H1 (cell line): ENCODE data around the gene NAE1. TPM values are rescaled to one million over a fixed set of nuclear protein-coding genes. Genes with fewer than 3 reads are reported as not detected.

ENCODE experiments used
- CTCF ChIA-PET: fragments of 300-600 bp; sonication (Branson Sonifier 250); formaldehyde crosslinking; loops from one replicate; lab custom pipeline; 2021; ENCODE audit not compliant: partially characterized antibody; lab: Charles Lee
- POLR2A ChIA-PET: fragments of 300-600 bp; sonication (Branson Sonifier 250); formaldehyde crosslinking; loops from one replicate; lab custom pipeline; 2021; ENCODE audit warnings: inconsistent platforms; ENCODE audit not compliant: partially characterized antibody; lab: Charles Lee
- DNase-seq, 2 experiments: peaks; one replicate each; pipeline versions ENCODE4 v3.0.0 to v3.0.0-alpha.2; 2010 to 2022; ENCODE audit warnings: low spot score in 2 of 2, low read depth in 1 of 2, mixed read lengths in 1 of 2
- FAIRE-seq: peaks from 2 replicates; lab custom pipeline; 2011; peaks lifted over from hg19 to GRCh38; lab: Jason Lieb, UNC
- H2AFZ ChIP-seq: 2 replicates; pipeline ENCODE4 v1.8.1; 2012; ENCODE audit warnings: low read length, inconsistent platforms
- H2AK5ac ChIP-seq: 2 replicates; pipeline ENCODE4 v1.6.1; 2013; ENCODE audit warnings: low read depth, low read length
- H2BK120ac ChIP-seq: replicated peaks from 2 replicates; pipeline ENCODE3; 2013; ENCODE audit warnings: low read depth, low read length, inconsistent platforms
- H2BK12ac ChIP-seq: 2 replicates; pipeline ENCODE4 v1.6.1; 2013; ENCODE audit warnings: low read depth, low read length
- H2BK15ac ChIP-seq: 2 replicates; pipeline ENCODE4 v1.6.1; 2013; ENCODE audit warnings: low read length
- H2BK20ac ChIP-seq: 2 replicates; pipeline ENCODE4 v1.6.1; 2013; ENCODE audit warnings: low read length
- H2BK5ac ChIP-seq: 2 replicates; pipeline ENCODE4 v1.6.1; 2013; ENCODE audit warnings: low read depth, low read length
- H3K14ac ChIP-seq: 2 replicates; pipeline ENCODE4 v1.6.1; 2013; ENCODE audit warnings: inconsistent platforms; ENCODE audit not compliant: insufficient read length
- H3K18ac ChIP-seq: 2 replicates; pipeline ENCODE4 v1.6.1; 2013; ENCODE audit warnings: low read length; ENCODE audit errors: extremely low read depth
- H3K23ac ChIP-seq: 2 replicates; pipeline ENCODE4 v1.6.1; 2013; ENCODE audit warnings: inconsistent platforms; ENCODE audit not compliant: insufficient read length
- H3K23me2 ChIP-seq: 2 replicates; pipeline ENCODE4 v1.6.1; 2013; ENCODE audit warnings: low read depth, low read length
- H3K27ac ChIP-seq: 2 replicates; pipeline ENCODE4 v1.6.1; 2011; ENCODE audit warnings: low read depth, low read length, inconsistent platforms
- H3K27me3 ChIP-seq, 4 experiments: replicated peaks in 1 of 4; 1 replicate in 1 of 4; 2 replicates in 3 of 4; pipeline versions ENCODE4 v1.6.1 to v1.8.1; 2011 to 2013; ENCODE audit warnings: low read length in 3 of 4, mild to moderate bottlenecking in 3 of 4, inconsistent platforms in 2 of 4, mixed read lengths in 2 of 4, moderate library complexity in 1 of 4; ENCODE audit not compliant: control insufficient read depth in 3 of 4, insufficient read depth in 3 of 4; ENCODE audit errors: extremely low read depth in 1 of 4
- H3K36me3 ChIP-seq, 4 experiments: 2 replicates each; pipeline versions ENCODE4 v1.6.1 to v1.8.1; 2011 to 2013; ENCODE audit warnings: mild to moderate bottlenecking in 4 of 4, low read length in 3 of 4, moderate library complexity in 2 of 4, control low read depth in 1 of 4, inconsistent platforms in 1 of 4; ENCODE audit not compliant: insufficient read depth in 4 of 4, control insufficient read depth in 2 of 4
- H3K4ac ChIP-seq: replicated peaks from 2 replicates; pipeline ENCODE3; 2013; ENCODE audit warnings: low read length, low read depth, mixed read lengths, inconsistent platforms; ENCODE audit not compliant: insufficient read length
- H3K4me1 ChIP-seq, 4 experiments: replicated peaks in 1 of 4; 1 replicate in 1 of 4; 2 replicates in 3 of 4; pipeline versions ENCODE4 v1.6.1 to v1.8.1; 2011 to 2013; ENCODE audit warnings: low read length in 3 of 4, inconsistent platforms in 2 of 4, mixed read lengths in 1 of 4; ENCODE audit not compliant: insufficient read depth in 4 of 4, control insufficient read depth in 3 of 4
- H3K4me2 ChIP-seq, 2 experiments: 2 replicates each; pipeline versions ENCODE4 v1.6.1 to v1.8.1; 2011 to 2013; ENCODE audit warnings: low read depth in 2 of 2, low read length in 2 of 2, control low read depth in 1 of 2, inconsistent platforms in 1 of 2, mild to moderate bottlenecking in 1 of 2; ENCODE audit not compliant: insufficient read depth in 1 of 2
- H3K4me3 ChIP-seq, 4 experiments: fragments of 200-600, 300-600 bp in 1 of 4; sonication (generic), shearing (Covaris generic), sonication (Bioruptor Twin) in 1 of 4; 2 replicates each; pipeline versions ENCODE4 v1.5.1 to v1.8.1; 2011 to 2016; ENCODE audit warnings: low read length in 4 of 4, low read depth in 3 of 4, control low read depth in 2 of 4, inconsistent platforms in 2 of 4, mild to moderate bottlenecking in 2 of 4, mixed read lengths in 1 of 4, moderate library complexity in 1 of 4; ENCODE audit not compliant: insufficient read depth in 2 of 4; ENCODE audit errors: extremely low read depth in 1 of 4
- H3K56ac ChIP-seq: replicated peaks from 2 replicates; pipeline ENCODE3; 2013; ENCODE audit warnings: low read depth, mild to moderate bottlenecking, mixed read lengths, low read length, inconsistent platforms; ENCODE audit not compliant: insufficient read length
- H3K79me1 ChIP-seq: 2 replicates; pipeline ENCODE4 v1.6.1; 2013; ENCODE audit warnings: low read depth, low read length, control low read depth
- H3K79me2 ChIP-seq, 2 experiments: 2 replicates each; pipeline versions ENCODE4 v1.6.1 to v1.8.1; 2012 to 2013; ENCODE audit warnings: low read length in 2 of 2, mild to moderate bottlenecking in 2 of 2, inconsistent platforms in 1 of 2; ENCODE audit not compliant: insufficient read depth in 2 of 2, control insufficient read depth in 1 of 2
- H3K9ac ChIP-seq, 4 experiments: replicated peaks in 1 of 4; 1 replicate in 1 of 4; 2 replicates in 3 of 4; pipeline versions ENCODE4 v1.6.1 to v1.8.1; 2011 to 2013; ENCODE audit warnings: low read depth in 3 of 4, low read length in 3 of 4, control low read depth in 2 of 4, mild to moderate bottlenecking in 2 of 4, moderate library complexity in 2 of 4, inconsistent platforms in 1 of 4; ENCODE audit errors: extremely low read depth in 1 of 4
- H3K9me3 ChIP-seq, 2 experiments: 2 replicates each; pipeline versions ENCODE4 v1.6.1 to v1.8.1; 2012 to 2013; ENCODE audit warnings: mild to moderate bottlenecking in 2 of 2, moderate library complexity in 2 of 2, control low read depth in 1 of 2, inconsistent platforms in 1 of 2, low read depth in 1 of 2, low read length in 1 of 2, mixed read lengths in 1 of 2; ENCODE audit not compliant: insufficient read depth in 2 of 2
- H4K20me1 ChIP-seq, 2 experiments: replicated peaks in 1 of 2; 2 replicates each; pipeline versions ENCODE3 to v1.8.1; 2011 to 2013; ENCODE audit warnings: inconsistent platforms in 2 of 2, low read length in 2 of 2, mild to moderate bottlenecking in 1 of 2; ENCODE audit not compliant: insufficient read depth in 2 of 2, control insufficient read depth in 1 of 2
- H4K5ac ChIP-seq: 2 replicates; pipeline ENCODE4 v1.6.1; 2013; ENCODE audit warnings: low read length, low read depth, mixed read lengths, inconsistent platforms; ENCODE audit not compliant: insufficient read length
- H4K8ac ChIP-seq: 2 replicates; pipeline ENCODE4 v1.8.0; 2013; ENCODE audit warnings: mild to moderate bottlenecking, moderate library complexity, low read length, inconsistent platforms; ENCODE audit not compliant: insufficient read depth; ENCODE audit errors: extremely low read depth
- H4K91ac ChIP-seq: replicated peaks from 2 replicates; pipeline ENCODE3; 2013; ENCODE audit warnings: low read length, mixed read lengths, inconsistent platforms; ENCODE audit not compliant: insufficient read length
- BRCA1 ChIP-seq: IDR thresholded peaks from 2 replicates; pipeline ENCODE4 v1.6.1; 2012; ENCODE audit warnings: low read depth, low read length, improper control_type of control experiment
- CREB1 ChIP-seq: IDR thresholded peaks from 2 replicates; pipeline ENCODE4 v1.6.1; 2012; ENCODE audit warnings: inconsistent platforms
- EGR1 ChIP-seq: IDR thresholded peaks from 2 replicates; pipeline ENCODE4 v1.6.1; 2011; ENCODE audit warnings: low read depth, low read length, borderline replicate concordance
- GABPA ChIP-seq: IDR thresholded peaks from 2 replicates; pipeline ENCODE4 v1.6.1; 2011; ENCODE audit warnings: mild to moderate bottlenecking, low read length, moderate library complexity, borderline replicate concordance; ENCODE audit not compliant: insufficient read depth
- SRF ChIP-seq: IDR thresholded peaks from 2 replicates; pipeline ENCODE4 v1.6.1; 2011; ENCODE audit warnings: mild to moderate bottlenecking, low read depth, low read length, moderate library complexity
- whole genome bisulfite sequencing, 2 experiments: shearing (Covaris generic) in 1 of 2; methylation state at CpG; one replicate each; pipeline versions ENCODE4 v1.1.6 to v1.1.7; 2013 to 2015; ENCODE audit warnings: low lambda C conversion rate in 2 of 2, mixed read lengths in 2 of 2, inconsistent platforms in 1 of 2, low coverage in 1 of 2, missing lambda C conversion rate in 1 of 2; ENCODE audit not compliant: insufficient replicate concordance in 2 of 2, insufficient coverage in 1 of 2, insufficient read length in 1 of 2; ENCODE audit errors: extremely low coverage in 1 of 2, missing lambda C conversion rate in 1 of 2; 5-methylcytosine and 5-hydroxymethylcytosine counted together
- polyA plus RNA-seq, 7 experiments: library from polyadenylated mRNA; depleted of rRNA in 3 of 7; stranded (reverse) in 5 of 7; unstranded in 2 of 7; fragments of >200 nt in 5 of 7; fragments of 200-250 nt in 2 of 7; gene quantifications; 1 replicate in 5 of 7; 2 replicates in 1 of 7; 4 replicates in 1 of 7; pipeline versions ENCODE4 v1.2.1 to v1.2.3, GENCODE V29; 2011 to 2013; ENCODE audit warnings: missing spikeins in 2 of 7, mixed read lengths in 2 of 7
- total RNA-seq: library from RNA; stranded (reverse); fragmentation: NEBNext Ultra II Directional; extraction: Animal tissue kit (Norgen Biotek cat#: 25700); gene quantifications from 2 replicates; pipeline ENCODE4 v1.2.1, GENCODE V29; 2021

NAE1 gene
- total and polyA plus RNA-seq, 2 of the 8 experiments (the other 6 are each of a cell fraction or from before 2014, with no cell fraction given): 66.6 to 155 TPM

GRCh38 chr16:66754819-66755218 lies 76.0 kb downstream of the NAE1 start:
- peaks cover 0 to 2% (median 0%) of the 10 kb centered on the region in 4 experiments; a peak in 1 of 7 replicates for H3K27me3 ChIP-seq
- H3K23ac ChIP-seq: no peak overlapping the region
- H4K91ac ChIP-seq: no peak overlapping the region
- no peak overlapping the region for H3K56ac ChIP-seq
- no peak overlapping the region for H4K5ac ChIP-seq
- H3K9me3 ChIP-seq: no peaks in the 10 kb centered on the region
- H3K4me3 ChIP-seq: no peak overlapping the region
- H2BK15ac ChIP-seq: no peak overlapping the region
- H3K79me2 ChIP-seq: peaks cover 13 to 16% of the 10 kb centered on the region in 2 experiments
- POLR2A ChIA-PET: interaction anchor here (2.1 kb wide), 1 partner anchor 75 kb away, joined by 5 read pairs; the partner anchor contains the start of gene NAE1
- no peak overlapping the region for H2AFZ ChIP-seq
- no peak overlapping the region for H3K4me2 ChIP-seq
- H4K20me1 ChIP-seq: peaks cover 10 to 12% of the 10 kb centered on the region in 2 experiments
- H2BK20ac ChIP-seq: no peak overlapping the region
- H3K36me3 ChIP-seq: peaks cover 0 to 5% (median 0%) of the 10 kb centered on the region in 4 experiments; a peak in 2 of 8 replicates
- H3K79me1 ChIP-seq: peaks cover 7% of the 10 kb centered on the region
- no peak overlapping the region for H3K18ac ChIP-seq
- FAIRE-seq (no peak), DNase-seq (no peak)
- H2AK5ac ChIP-seq: no peak overlapping the region
- no peak overlapping the region for H4K8ac ChIP-seq
- no peak overlapping the region for H3K9ac ChIP-seq
- H3K14ac ChIP-seq: no peak overlapping the region
- 78% methylated on average over 3 of the region's 3 CpGs; no CpG with 5 or more reads in 1 of the 2 experiments for WGBS, 2 experiments
- H3K27ac ChIP-seq: no peak overlapping the region
- peaks cover 3 to 9% (median 6%) of the 10 kb centered on the region in 4 experiments; a peak in 6 of 7 replicates for H3K4me1 ChIP-seq
- H3K23me2 ChIP-seq: peaks cover 8% of the 10 kb centered on the region
- no peak overlapping the region for H2BK12ac ChIP-seq
- H3K4ac ChIP-seq: no peak overlapping the region
- no peak overlapping the region for H2BK120ac ChIP-seq
- H2BK5ac ChIP-seq: no peak overlapping the region
- CTCF ChIA-PET: interaction anchor here (0.8 to 1.8 kb wide), 4 partner anchors 8 to 104 kb away, joined by 3 to 5 read pairs (median 4); no protein-coding TSS in a partner anchor
- TF ChIP-seq SRF (no peak), GABPA (no peak), BRCA1 (no peak), EGR1 (no peak), CREB1 (no peak)
